Stomach (tissue), 4 donors: ENCODE results near the gene HYKK.

ENCODE experiments used
- POLR2A ChIP-seq, 4 donors: fragments of 450-650 bp; IDR thresholded peaks; one replicate each; pipeline ENCODE4 v1.6.1; 2016; ENCODE audit warnings: antibody characterized with exemption in 4 of 4, control low read depth in 2 of 4, mild to moderate bottlenecking in 1 of 4, moderate library complexity in 1 of 4
- TF ChIP-seq, protein P1 (sequence below), 7 experiments: fragments of 450-650 bp in 4 of 7; fragments of 200-600 bp in 3 of 7; sonication (generic) in 3 of 7; IDR thresholded peaks; one replicate each; pipeline ENCODE4 v1.5.1; 2016 to 2019; ENCODE audit warnings: antibody characterized with exemption in 7 of 7, control low read depth in 2 of 7, mild to moderate bottlenecking in 1 of 7

DNA sequence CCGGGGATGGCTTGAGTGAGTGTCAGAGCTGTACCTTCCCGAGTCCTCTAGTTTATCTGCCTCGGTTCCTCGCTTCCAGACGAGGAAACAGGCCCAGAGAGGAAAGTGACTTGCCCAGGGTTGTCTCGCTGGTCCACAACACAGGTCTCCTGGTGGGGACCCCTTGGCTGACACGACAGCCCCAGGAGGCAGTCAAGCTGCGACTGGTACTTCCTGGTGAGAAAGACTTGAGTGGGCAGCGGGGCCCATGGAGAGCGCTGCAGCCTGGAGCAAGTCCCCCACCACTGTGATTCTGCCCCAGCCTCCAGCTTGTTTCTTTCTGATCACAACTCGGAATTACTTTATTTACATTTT is 57.3 kb downstream of the HYKK start:
- TF ChIP-seq, protein P1, sequence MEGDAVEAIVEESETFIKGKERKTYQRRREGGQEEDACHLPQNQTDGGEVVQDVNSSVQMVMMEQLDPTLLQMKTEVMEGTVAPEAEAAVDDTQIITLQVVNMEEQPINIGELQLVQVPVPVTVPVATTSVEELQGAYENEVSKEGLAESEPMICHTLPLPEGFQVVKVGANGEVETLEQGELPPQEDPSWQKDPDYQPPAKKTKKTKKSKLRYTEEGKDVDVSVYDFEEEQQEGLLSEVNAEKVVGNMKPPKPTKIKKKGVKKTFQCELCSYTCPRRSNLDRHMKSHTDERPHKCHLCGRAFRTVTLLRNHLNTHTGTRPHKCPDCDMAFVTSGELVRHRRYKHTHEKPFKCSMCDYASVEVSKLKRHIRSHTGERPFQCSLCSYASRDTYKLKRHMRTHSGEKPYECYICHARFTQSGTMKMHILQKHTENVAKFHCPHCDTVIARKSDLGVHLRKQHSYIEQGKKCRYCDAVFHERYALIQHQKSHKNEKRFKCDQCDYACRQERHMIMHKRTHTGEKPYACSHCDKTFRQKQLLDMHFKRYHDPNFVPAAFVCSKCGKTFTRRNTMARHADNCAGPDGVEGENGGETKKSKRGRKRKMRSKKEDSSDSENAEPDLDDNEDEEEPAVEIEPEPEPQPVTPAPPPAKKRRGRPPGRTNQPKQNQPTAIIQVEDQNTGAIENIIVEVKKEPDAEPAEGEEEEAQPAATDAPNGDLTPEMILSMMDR (IDR thresholded peaks at IDR 0.05) = no peak
- TF ChIP-seq POLR2A (IDR thresholded peaks at IDR 0.05) = no peak
